NB4 (cell line): ENCODE data around the gene OBP2B.
"Not testable (repeated sequence)": the region's sequence is repeated elsewhere in the genome, so short reads cannot be mapped to it uniquely, and the experiment has no call there.

Source experiments
- DNase-seq: peaks from one replicate; pipeline ENCODE4 v3.0.0; 2010; ENCODE audit warnings: low read depth
- H3K4me3 ChIP-seq: one replicate; pipeline ENCODE4 v1.5.1; 2011; ENCODE audit warnings: mild to moderate bottlenecking, low read depth, low read length, moderate library complexity
- MYC ChIP-seq: IDR thresholded peaks from 2 replicates; pipeline ENCODE4 v1.6.1; 2011; ENCODE audit warnings: low read depth, low read length
- POLR2A ChIP-seq: IDR thresholded peaks from 2 replicates; pipeline ENCODE4 v1.6.1; 2011; ENCODE audit warnings: mild to moderate bottlenecking; ENCODE audit not compliant: insufficient read length; ENCODE audit errors: extremely low read depth
- TF ChIP-seq, protein P1 (sequence below): IDR thresholded peaks from one replicate; pipeline ENCODE4 v1.5.1; 2012; ENCODE audit warnings: low read depth, low read length
- TF ChIP-seq, protein P2 (sequence below): IDR thresholded peaks from 2 replicates; pipeline ENCODE4 v1.6.1; 2011; ENCODE audit warnings: low read depth, low read length

Gene OBP2B

DNA sequence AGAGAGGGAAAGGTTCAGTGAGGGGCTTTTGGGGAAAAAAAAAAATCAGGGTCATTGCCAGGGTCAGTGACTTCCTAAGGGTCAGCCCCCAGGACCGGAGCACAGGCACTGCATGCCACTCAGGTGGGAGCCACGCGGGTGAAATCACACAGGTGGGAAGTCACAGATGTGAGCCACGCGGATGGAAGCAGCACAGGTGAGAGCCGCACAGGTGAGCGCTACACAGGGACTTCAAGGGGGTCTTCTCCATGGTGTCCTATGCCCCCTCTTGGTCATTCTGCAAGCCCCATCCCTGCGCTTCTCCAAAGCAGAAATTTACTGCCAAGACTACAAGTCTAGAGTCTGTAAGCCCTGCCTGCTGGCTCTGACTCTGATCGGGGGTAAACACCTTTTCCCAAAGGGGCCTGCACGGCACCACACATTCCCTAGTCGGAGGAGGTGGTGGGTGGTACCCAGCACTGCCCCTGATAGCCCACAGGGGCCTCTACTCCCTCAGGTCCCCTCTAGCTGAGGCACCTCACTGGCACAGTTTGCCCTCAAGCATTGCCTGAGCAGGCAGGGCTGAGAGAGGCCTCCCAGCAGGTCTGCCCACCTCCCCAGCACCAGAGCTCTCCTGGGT lies 18.3 kb upstream of the OBP2B start:
- H3K4me3 ChIP-seq: no peak overlapping the region
- TF ChIP-seq, protein P1, sequence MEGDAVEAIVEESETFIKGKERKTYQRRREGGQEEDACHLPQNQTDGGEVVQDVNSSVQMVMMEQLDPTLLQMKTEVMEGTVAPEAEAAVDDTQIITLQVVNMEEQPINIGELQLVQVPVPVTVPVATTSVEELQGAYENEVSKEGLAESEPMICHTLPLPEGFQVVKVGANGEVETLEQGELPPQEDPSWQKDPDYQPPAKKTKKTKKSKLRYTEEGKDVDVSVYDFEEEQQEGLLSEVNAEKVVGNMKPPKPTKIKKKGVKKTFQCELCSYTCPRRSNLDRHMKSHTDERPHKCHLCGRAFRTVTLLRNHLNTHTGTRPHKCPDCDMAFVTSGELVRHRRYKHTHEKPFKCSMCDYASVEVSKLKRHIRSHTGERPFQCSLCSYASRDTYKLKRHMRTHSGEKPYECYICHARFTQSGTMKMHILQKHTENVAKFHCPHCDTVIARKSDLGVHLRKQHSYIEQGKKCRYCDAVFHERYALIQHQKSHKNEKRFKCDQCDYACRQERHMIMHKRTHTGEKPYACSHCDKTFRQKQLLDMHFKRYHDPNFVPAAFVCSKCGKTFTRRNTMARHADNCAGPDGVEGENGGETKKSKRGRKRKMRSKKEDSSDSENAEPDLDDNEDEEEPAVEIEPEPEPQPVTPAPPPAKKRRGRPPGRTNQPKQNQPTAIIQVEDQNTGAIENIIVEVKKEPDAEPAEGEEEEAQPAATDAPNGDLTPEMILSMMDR: no peak
- no peak for TF ChIP-seq POLR2A
- TF ChIP-seq, protein P2, sequence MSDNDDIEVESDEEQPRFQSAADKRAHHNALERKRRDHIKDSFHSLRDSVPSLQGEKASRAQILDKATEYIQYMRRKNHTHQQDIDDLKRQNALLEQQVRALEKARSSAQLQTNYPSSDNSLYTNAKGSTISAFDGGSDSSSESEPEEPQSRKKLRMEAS: no peak
- DNase-seq: no peak

DNA sequence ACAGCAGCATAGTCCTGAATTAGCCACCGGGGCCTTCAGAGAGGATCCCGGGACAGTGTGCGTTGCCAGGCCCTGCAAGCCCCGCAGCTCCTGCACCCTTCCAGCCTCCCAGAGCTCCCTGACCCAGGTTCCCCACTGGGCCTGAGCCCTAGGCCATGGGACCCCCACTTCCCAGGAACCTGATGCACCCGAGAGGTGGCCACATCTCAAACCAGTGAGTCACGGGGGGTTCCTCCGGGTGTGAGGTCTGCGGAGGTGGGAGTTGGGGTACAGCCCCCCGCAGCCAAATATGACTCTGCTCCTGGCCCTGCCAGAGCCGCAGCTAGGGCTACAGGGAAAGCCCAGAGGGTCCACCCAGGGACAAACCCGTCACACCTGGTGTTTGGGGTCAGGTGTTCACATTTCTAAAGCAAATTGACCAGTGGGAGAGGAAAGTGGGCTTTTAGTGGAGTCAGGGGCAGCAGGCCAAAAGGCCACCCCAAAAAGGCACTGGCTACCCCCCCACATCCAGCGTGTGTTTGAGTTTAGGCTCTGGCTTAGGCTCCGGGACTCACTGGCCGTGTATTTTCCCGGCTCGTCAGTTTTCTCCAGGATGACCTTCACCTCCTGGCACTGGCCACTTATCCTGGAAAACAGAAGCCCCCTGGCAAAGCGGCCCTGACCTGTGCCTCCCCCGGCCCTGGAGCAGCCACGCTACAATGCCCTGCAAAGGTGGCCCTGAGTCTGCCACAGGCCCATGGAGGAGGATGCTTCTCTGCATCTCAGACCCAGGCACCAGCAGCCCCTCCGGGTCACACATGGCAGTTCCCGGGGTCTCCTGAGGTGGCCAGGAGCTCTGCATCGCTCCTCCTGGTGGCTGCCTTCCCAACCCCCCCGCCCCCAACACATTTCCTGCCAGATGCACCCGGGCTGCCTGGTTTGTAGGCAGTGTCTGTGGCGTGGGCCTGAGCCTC lies 17.4 kb upstream of the OBP2B start:
- no peak overlapping the region for H3K4me3 ChIP-seq
- no peak for DNase-seq
- TF ChIP-seq, protein P1: no peak
- TF ChIP-seq, protein P2: no peak
- TF ChIP-seq MYC (no peak), POLR2A (no peak)

DNA sequence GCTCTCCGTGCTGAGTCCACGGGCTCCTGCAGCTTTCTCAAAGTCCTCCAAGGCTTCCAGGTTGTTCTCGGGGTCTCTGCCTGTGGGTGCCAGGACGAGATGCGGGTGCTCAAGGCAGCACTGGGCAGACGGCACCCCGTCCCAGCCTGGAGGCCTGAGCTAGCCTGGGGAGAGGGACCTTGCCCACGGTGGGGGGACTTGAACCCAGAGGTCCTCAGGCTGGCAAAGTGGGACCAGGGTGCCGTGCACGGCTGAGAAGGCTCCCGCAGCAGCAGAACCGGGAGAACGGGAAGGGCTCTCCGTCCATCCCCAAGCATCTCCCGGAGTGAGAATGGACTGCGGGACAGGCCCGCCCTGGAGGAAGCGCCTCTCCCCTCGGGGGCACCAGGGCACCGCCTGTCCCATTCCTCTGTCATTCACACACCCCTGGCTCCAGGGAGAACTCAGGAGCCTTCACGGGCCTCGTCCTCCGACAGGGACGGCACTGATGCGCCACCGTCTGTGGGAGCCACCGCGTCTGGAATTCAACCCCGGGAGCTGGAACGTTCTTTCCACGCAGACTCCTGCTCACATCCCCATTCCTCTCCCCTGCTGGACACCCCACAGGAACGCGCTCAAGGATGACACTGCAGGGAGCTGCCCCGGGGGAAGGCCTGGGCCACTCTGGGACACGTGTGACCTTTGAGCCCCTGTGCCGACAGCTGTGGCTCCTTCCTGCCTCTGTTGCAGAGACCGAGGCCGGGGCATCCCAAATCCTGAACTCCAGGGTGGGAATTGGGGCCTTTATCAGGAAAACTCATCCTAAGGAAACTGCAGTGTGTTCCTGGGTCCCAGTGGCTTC lies 16.3 kb upstream of the OBP2B start:
- no peak overlapping the region for H3K4me3 ChIP-seq
- DNase-seq: no peak
- TF ChIP-seq, protein P2: no peak
- TF ChIP-seq MYC: no peak
- no peak for TF ChIP-seq POLR2A
- TF ChIP-seq, protein P1: no peak

DNA sequence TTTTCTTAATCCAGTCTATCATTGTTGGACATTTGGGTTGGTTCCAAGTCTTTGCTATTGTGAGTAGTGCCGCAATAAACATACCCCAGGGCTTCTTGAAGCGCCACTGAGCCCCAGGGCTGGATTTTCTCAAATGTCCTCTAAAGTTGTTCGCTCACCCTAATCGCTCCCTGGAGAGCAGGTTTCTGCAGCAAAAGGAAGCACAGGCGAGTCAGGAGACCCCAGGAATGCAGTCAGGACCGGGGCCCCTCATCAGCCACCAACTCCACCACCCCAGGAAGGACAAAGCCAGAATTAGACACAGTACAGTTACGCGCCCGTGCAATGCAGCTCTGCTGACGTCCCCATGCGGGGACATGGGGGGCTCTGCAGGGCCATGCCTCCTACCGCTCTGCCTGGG lies 15.7 kb upstream of the OBP2B start:
- H3K4me3 ChIP-seq: no peak overlapping the region
- TF ChIP-seq POLR2A (no peak), MYC (no peak)
- TF ChIP-seq, protein P1: no peak
- TF ChIP-seq, protein P2: no peak
- no peak for DNase-seq

- not testable (repeated sequence) for DNase-seq, H3K4me3 ChIP-seq
Measured at GRCh38 chr9:133223159-133223756, 14.2 kb upstream of the OBP2B start.

DNA sequence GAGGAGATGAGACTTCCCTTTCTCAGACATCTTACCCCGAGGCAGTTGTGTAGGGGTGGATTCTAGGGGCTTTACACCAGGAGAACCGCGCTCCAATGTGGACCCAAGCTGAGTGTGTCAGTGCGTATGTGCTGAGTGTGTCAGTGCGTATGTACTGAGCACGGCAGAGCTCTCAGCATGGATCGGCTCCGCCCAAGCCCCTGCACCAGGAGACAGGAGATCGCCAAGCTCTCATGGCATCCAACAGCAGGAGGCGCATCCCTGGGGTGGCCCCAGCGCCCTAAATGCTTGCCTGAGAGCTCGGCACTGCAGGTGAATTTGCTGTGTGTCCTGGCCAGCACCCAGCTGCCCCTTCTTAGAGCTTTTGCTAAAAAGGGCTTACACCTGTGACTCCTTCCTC lies 12.9 kb upstream of the OBP2B start:
- not testable (repeated sequence) for H3K4me3 ChIP-seq, DNase-seq
